GM19452 (cell line): ENCODE results near the gene MAU2.

Experiments
- ATAC-seq: cut with Tn5 transposase; IDR thresholded peaks from one replicate; pipeline ENCODE4 v1.9.1; 2021; ENCODE audit not compliant: unreplicated experiment

Gene MAU2

GRCh38 chr19:19407633-19407930 lies 87.0 kb downstream of the MAU2 start:
- ATAC-seq: no peak
